ENCODE results near the gene CNKSR1.

Gene CNKSR1, protein sequence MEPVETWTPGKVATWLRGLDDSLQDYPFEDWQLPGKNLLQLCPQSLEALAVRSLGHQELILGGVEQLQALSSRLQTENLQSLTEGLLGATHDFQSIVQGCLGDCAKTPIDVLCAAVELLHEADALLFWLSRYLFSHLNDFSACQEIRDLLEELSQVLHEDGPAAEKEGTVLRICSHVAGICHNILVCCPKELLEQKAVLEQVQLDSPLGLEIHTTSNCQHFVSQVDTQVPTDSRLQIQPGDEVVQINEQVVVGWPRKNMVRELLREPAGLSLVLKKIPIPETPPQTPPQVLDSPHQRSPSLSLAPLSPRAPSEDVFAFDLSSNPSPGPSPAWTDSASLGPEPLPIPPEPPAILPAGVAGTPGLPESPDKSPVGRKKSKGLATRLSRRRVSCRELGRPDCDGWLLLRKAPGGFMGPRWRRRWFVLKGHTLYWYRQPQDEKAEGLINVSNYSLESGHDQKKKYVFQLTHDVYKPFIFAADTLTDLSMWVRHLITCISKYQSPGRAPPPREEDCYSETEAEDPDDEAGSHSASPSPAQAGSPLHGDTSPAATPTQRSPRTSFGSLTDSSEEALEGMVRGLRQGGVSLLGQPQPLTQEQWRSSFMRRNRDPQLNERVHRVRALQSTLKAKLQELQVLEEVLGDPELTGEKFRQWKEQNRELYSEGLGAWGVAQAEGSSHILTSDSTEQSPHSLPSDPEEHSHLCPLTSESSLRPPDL

DNA sequence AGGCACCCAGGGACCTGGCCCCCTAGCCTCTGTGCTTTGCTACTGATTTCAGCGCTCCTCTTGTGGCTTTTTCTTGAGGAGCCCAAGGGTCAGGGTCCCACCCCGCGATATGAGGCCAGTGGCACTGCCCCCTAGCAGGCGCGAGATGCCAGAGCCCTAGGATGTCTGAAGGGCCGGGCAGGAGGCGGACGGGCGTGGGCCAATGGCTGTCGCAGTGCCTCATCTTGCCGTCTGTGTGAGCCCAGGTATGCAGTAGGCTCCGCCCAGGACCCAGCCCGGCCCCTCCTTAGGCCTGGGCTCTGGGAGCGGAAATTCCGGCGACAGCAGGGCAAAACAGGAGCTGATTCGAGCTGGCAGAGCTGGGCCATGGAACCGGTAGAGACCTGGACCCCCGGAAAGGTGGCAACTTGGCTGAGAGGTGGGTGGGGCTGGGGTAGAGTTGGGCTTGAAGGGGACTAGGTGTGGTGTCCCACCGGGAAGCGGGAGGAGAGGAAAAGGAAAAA, at the start of gene CNKSR1:
Gene CNKSR1 (plus strand): TSS at position 310 of the 503 bp plus-strand sequence. CDS start 57 bp downstream, at position 367.
- no peak for DNase-seq

DNA sequence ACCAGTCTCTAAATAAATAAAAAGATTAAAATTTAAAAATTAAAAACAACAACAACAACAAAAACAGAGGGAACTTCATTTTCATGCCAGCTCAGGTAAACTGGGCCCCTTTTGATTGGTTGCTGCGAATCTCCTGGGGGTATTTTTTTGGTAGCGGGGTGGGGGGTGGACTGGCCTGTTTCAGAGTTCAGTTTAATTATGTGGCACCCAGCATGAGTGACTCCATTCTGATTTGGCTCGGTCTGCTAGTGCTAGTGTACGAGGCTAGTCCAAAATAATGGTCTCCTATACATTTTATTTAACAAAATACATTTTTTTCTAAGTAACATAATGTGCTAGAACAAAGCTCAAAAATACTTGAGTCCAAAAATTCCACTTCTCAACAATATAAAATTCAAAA, 47.5 kb upstream of the CNKSR1 start:
- DNase-seq: no peak

DNA sequence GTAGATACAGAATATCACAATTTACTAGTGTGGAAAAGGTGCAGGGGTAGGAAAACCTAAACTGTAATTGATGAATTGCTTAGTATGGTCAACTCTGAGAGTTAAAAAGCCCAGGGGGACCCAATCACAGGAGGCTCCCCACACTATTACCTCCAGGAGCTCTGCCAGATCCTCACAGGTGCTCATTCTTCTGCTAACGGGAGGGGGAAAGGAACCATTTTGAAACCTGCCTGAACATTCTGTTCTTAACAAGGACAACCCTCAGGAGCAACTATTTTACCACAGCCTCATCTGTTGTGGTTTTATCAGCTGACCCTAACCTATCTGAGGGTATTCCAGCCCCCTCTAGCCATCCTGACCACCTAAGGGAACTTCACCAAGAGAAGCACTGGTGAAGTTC, 46.6 kb upstream of the CNKSR1 start:
- no peak for DNase-seq

DNA sequence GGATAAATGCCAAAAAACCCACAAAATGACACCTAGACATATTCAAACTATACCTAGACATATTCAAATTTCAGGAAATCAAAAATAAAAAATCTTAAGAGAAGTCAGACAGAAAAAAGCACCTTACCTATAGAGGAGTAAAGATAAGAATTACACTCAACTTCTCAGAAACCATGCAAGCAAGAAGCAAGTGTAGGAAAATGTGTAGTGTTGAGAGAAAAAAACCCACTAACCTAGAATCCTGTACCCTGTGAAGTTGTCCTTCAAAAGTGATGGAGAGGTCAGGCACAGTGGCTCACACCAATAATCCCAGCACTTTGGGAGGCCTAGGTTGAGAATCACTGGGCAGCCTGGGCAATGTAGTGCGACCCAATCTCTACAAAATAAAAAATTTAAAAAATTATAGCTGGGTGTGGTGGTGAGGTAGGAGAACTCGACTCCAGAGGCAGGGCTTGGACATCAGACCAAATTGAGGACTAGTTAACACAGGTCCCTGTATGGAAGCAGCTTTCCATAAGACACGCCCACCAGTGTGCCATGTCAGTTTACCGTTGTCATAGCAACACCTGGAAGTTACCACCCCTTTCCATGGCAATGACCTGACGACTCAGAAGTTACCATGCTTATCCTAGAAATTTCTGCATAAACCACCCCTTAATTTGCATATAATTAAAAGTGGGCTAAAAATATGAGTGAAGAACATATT, 45.0 kb upstream of the CNKSR1 start:
- DNase-seq: no peak

DNA sequence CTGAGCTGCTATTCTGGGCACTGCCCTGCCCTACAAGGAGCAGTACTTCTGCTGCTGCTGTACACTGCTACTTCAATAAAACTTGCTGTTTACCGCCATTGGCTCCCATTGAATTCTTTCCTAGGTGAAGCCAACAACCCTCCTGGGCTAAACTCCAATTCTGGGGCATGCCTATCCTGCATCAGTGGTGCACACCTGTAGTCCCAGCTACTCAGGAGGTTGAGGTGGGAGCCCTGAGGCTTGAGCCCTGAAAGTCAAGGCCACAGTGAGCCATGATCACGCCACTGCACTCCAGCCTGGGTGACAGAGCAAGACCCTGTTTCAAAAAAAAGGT, 44.5 kb upstream of the CNKSR1 start:
- no peak for DNase-seq

DNA sequence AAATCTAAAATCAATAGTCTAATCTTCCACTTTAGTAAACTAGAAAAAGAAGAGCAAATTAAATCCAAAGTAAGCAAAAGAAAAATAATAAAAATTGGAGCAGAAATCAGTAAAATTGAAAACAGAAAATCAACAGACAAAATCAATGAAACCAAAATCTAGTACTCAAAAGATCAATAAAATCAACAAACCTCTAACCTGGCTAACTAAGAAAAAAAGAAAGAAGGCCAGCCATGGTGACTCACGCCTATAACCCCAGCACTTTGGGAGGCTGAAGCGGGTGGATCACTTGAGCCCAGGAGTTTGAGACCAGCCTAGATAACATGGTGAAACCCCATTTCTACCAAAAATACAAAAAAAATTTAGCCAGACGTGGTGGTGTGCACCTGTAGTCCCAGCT, 42.8 kb upstream of the CNKSR1 start:
- no peak for DNase-seq

DNA sequence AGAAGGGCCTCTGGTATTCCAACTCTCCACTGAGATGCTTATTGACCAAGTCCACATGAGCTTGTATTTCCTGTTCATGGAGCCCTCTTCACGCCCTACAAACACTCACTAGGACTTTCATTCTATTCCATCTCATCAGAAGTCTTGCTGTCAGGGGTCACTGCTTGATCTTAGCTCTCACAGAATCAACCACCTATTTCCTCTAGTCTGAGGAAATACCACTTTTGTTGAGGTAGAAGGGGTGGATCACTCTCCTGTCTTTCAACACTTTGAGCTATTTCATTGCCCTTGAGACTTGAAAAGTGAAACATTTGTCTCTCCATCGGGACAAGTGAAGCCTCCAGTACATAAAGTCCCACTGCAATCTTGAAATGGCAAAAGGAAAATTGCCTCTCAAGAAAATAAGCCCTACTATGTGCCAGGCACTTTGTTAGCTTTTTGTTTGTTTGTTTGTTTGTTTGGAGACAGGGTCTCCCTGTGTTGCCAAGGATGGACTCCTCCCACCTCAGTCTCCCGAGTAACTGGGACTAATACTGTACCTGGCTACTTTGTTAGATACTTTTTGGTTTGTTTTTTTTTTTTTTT, 38.2 kb upstream of the CNKSR1 start:
- no peak for DNase-seq

DNA sequence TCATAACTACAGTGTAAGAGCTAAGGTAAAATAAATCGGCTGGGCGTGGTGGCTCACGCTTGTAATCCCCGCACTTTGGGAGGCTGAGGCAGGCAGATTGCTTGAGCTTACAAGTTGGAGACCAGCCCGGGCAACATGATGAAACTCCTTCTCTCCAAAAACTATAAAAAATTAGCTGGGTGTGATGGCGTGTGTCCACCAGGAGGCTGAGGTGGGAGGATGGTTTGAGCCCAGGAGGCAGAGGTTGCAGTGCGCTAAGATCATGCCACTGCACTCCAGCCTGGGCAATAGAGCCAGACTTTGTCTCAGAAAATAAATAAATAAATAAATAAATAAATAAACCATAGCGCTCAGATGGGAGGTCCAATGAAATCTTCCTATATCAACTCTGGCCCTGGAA, 35.1 kb upstream of the CNKSR1 start:
- no peak for DNase-seq

DNA sequence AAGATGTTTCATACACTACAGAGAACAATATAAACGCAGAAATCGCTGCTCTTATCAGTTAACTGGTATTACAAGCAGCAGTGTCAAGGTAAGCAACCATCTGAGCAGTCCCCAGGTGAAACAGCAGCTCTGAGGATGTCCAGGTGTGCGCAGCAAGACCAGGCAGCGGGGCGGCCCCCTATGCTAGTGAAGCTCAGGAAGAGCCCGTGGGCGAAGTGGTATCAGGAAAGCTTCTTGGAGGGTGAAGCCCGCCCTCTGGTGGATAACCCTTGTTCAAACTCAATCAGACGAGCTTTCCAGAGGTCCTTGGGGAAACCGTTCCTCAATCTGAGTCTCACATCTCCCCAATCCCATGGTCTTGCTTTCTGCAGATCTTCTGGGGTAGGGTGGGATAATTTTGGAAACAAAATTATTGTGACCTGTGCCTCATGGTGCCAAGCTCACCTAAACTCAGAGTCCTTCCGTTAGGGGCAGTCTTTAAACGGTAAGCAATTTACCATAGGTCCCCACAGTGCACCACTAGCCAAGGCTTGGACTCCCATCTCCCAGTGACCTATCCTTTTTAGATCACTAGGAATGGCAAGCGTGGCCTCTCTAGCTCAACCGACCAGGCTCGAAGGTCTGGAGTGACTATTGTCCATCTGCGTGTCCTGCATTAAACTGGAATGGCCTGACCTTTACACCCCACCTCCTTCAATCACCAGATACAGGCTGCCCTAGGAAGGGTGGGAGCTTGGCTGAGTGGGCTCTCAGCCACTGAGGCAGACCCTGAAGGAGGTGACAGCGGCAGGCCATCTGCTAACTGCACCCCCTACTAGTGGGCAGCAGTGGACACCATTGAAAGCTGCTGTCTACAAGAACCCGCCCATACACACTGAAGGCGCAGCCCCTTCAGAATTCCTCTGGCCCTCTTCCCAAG, 32.0 kb upstream of the CNKSR1 start:
- peak in 43 of 51 donors; percentile 12 to 87 (median 57) for DNase-seq

DNA sequence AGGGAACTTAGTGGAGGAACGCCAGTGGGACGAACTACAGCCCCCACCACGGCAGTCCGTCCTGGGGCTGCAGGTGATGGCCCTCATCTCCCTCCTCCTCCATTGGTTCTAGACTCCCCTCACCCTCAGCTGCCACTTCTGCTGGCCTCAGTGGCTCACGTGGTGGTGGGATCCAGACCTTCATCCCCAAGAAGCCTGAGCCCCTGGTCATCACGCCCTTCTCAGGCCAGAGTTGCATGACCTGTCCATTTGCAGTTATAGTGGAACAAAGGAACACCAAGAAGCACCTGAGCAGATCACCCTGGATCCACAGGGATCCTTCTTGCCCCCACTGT, 31.4 kb upstream of the CNKSR1 start:
- no peak for DNase-seq

DNA sequence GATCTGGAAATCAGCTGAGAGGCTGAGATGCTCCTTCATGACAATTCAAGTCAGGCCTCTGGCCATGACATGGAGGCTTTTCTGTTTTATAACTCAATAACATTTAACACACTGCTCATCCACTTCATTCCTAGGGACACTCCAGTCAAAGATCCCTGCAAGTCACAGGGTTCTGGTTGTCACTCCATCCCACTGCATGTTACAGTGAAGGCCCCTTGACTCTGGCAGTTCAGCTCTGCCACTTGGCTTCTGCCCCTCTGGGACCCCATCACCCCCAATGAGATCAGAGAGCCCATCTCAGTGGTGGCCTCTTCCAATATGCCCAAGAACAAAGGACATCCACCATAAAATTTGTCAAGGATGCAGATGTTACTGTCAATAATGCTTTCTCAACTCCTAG, 28.4 kb upstream of the CNKSR1 start:
- DNase-seq: no peak

DNA sequence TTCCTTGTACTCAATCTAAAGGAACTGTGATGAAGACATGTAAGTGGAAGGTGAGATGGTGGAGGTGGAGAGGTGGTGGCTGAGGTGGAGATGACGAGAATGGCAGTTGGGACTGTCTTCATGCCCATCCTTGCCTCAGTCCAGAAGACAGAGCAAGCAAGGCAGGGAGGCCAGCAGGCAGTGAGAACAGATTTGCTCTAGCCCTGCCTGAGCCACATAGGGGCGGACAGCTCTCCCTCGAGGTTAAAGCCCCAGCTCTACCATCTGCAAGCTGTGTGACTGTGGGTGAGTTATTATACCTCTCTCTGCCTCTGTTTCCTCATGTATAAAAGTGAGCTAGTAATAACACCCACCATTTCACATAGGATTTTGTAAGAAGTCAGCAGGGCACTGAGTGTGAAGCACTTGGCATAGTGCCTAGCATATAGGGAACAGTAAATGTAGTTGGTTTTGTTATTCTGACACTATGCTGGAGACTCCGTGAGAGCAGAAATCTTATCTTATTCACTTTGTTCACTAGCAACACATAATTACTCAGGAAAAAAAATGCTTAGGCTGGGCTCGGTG, 23.2 kb upstream of the CNKSR1 start:
- no peak for DNase-seq

DNA sequence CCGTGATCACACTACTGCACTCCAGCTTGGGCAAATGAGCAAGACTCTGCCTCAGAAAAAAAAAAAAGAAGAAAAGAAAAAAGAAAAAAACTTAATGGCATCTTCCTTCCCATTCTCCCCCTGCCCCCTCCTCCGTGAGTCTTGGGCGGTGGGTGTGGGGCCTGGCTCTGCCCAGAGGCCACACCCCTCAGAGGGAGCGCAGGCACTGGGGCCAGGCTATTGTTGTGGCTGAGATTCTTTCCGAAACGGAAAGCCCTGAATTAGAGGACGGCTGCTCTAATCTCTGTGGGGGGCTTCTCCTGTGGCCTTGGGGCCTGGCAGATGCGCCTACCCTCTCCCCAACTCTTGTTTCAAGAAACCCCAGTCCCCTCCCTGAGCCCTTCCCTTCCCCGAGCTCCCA, 22.5 kb upstream of the CNKSR1 start:
- no peak for DNase-seq

DNA sequence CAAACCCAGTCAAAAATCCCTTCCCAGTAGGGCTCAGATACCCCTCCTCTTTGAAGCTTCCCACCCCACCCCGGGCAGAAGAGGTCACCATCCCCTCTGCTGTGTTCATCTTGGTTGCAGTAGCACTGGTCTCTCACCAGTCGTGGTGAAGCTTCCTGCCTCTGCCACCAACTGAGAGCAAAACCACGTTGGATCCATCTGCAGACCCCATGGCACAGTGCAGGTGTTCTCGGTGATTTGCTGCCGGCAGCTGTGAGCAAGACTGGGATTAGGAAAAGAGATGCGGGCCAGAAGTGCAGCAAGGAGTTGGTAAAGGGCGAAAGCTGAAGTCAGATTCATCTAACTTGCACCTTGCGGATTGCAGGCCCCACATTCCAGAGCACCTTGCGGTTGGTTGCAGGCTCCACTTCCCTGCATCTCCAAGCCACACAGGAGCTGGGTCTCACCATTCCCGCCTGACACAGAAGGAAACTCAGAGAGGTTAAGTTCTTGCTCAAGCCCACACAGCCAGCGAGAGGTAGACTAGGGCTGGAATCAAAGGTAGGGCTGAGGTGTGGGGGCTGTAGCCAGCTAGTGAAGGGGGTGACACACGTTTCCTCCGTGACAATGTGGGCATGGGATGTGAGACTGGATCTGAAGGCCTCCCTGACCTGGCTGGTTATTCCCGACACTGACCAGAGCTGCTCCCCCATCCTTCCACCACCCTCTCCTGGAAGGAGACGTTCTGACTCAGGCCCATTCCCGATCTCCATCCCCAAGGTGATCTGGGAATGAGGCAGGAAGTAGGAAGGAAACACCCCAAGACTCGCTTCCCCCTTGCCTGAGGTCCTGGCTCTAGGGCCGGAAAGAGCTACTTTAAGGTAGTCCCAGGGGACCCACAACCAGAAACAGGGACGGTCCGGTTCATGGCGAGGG, 21.7 kb upstream of the CNKSR1 start:
- DNase-seq: no peak

DNA sequence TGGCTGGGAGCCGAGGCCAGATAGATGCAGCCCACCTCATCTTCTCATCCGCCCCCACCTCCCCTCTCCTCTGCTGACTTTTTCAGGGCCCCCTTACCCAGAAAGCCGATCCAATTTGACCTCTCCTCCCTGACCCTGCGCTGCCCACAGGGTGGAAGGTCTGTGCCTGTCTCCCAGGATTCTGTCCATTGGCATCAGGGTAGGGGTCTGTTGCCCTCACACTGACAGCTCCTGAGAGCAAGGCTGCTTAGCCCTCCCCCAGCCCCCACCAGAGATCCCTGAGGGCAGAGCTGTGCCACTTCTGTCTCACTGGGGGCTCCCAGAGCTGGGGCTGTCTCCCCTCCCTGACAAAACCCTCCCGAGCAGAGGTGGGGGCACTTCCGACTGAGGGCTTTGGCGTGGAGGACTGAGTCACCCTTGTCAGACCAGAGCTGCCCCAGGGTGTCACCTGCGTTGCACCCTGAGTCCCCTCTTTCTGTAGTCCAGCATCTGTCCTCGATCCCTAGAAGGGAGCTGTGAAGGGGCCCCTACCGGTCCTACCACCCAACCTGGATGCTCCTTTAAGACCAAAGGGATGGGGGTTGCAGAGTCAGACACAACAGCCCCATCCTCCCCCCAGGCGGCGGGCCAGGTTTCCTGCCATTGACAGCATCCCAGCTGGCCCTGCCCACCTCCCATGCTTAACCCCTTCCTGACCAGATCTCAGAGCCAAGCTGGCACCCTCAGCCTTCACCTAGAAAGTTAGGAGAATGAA, 20.8 kb upstream of the CNKSR1 start:
- DNase-seq: peak in 14 of 51 donors; percentile 8 to 58 (median 33)

DNA sequence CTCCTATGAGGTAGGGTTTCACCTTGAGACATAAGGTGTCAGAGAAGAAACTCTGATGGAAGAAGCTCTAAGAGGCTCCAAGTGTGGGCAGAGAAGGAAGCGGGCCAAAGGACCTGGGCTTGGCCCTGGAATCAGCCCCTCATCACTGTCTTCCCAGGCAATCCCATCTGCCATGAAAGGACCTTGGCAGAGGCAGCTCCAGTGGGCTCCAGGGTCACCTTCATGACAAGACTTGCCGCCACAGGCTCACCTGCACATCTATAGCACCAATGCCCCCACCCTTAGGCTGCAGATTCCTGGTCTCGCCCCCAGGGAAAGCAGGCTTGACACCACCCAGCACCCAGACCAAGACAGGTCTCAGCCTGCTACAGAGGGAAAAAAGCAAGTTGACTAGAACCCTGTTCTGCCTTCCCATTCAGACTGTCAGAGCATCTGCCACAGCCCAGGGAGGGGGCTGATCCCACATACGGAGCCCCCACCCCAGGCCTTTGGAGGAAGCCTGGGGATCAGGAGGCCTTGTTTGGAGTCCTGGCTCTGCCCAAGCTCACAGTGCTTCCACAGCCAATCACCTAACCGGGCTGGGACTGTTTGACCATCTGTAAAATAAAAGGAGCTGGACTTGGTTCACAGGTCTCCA, 18.9 kb upstream of the CNKSR1 start:
- no peak for DNase-seq

DNA sequence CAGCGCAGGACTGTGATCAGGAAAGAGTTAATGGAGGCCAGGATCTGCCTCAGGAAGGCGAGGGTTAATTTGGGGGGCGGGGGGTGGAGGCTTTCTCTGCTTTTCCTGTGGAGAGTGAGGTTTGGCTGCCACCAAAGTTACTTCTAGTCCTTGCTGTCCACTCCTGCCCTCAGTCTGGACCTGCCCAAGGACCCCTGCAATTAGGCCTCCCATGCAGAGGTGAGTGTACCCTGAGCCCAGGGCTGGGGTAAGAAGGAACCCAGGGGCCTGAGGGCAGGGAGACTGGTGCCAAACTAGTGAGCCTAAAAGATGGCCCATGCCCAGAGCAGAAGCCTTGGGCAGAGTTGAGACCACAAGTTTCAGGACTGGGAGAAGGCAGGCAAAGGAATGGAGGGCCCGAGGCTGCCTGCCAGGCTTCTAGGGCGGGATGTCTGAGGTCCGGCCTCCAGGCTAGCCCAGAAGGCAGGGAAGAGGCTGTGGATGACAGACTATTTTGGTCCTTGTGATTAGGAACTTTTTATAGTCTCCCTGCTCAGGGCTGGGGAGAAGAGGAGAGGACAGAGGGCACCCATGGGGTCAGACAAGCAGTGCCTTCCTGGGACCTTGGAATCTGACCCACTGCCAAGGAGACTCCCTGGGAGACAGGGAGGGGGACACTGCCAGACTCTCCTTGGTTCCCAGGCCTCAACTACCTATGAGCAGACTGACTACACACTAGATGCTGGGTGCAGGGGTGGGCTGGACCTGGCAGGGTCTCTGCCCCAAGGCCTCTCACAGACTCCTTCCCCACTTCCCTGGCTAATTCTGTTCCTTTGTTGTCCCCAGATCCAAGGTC, 18.2 kb upstream of the CNKSR1 start, which contains the start of gene FAM110D:
Gene FAM110D (plus strand): TSS at position 172 of the 835 bp plus-strand sequence. CDS start 2,213 bp downstream, outside the sequence.
- no peak for DNase-seq
